GM12875 (cell line): Measurements from ENCODE around the gene C1QTNF12.
A peak's percentile ranks its signal among the peaks of the same experiment; 100 is the strongest.

Experiments used
- H3K4me3 ChIP-seq: one replicate; pipeline ENCODE4 v1.5.1; 2011; ENCODE audit warnings: low read depth, low read length, control low read depth
- CTCF ChIP-seq: IDR thresholded peaks from 2 replicates; pipeline ENCODE4 v1.5.1; 2011; ENCODE audit warnings: low read depth, mild to moderate bottlenecking, control low read depth, inconsistent platforms, low read length, moderate library complexity, borderline replicate concordance; ENCODE audit not compliant: insufficient read depth

The C1QTNF12 gene

GRCh38 chr1:1291548-1292441 is 45.3 kb upstream of the C1QTNF12 start:
- peak; percentile 69 for TF ChIP-seq CTCF

GRCh38 chr1:1291023-1291528 is 44.6 kb upstream of the C1QTNF12 start:
- no peak overlapping the region for H3K4me3 ChIP-seq
- TF ChIP-seq CTCF = no peak

More at GRCh38 chr1:1291548-1292441, 45.3 kb upstream of the C1QTNF12 start:
- H3K4me3 ChIP-seq = no peak overlapping the region

DNA sequence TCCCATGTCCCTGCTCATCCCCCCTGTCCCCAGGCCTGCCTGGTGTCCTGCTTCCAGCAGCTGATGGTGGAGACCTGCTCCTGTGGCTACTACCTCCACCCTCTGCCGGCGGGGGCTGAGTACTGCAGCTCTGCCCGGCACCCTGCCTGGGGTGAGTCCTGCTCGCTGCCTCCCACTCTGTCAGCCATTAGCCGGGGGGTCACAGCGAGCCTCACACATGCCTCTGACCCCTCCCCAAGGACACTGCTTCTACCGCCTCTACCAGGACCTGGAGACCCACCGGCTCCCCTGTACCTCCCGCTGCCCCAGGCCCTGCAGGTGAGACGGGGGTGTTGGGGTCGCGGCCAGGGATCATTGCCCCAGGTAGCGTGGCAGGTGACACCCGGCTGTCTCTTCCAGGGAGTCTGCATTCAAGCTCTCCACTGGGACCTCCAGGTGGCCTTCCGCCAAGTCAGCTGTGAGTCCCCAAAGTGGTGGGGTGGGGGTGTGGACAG is 43.8 kb upstream of the C1QTNF12 start:
- TF ChIP-seq CTCF = peak; percentile 55
- no peak overlapping the region for H3K4me3 ChIP-seq

DNA sequence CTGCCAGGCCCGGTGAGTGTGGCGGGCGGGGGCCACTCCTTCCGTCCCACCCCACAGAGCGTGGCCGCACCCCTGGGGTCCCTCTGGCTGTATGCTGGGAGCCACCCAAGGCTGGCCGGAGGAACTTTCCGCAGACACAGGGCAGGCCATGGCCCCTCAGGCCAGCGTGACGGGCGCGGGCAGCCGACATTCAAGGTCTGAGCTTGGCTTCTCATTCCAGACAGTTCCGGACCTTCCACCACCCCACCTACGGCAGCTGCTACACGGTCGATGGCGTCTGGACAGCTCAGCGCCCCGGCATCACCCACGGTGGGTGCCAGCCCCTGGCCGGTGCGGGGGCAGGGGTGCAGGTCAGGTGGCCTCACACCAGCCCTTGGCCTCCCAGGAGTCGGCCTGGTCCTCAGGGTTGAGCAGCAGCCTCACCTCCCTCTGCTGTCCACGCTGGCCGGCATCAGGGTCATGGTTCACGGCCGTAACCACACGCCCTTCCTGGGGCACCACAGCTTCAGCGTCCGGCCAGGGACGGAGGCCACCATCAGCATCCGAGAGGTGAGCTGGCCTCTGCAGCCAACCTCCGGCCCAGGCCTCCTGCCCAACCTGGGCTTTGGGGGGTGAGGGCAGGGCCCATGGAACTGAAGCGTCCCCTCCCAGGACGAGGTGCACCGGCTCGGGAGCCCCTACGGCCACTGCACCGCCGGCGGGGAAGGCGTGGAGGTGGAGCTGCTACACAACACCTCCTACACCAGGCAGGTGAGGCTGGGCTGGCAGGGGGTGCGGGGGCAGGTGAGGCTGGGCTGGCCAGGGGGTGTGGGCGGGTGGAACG is 41.0 kb upstream of the C1QTNF12 start:
- TF ChIP-seq CTCF = no peak

DNA sequence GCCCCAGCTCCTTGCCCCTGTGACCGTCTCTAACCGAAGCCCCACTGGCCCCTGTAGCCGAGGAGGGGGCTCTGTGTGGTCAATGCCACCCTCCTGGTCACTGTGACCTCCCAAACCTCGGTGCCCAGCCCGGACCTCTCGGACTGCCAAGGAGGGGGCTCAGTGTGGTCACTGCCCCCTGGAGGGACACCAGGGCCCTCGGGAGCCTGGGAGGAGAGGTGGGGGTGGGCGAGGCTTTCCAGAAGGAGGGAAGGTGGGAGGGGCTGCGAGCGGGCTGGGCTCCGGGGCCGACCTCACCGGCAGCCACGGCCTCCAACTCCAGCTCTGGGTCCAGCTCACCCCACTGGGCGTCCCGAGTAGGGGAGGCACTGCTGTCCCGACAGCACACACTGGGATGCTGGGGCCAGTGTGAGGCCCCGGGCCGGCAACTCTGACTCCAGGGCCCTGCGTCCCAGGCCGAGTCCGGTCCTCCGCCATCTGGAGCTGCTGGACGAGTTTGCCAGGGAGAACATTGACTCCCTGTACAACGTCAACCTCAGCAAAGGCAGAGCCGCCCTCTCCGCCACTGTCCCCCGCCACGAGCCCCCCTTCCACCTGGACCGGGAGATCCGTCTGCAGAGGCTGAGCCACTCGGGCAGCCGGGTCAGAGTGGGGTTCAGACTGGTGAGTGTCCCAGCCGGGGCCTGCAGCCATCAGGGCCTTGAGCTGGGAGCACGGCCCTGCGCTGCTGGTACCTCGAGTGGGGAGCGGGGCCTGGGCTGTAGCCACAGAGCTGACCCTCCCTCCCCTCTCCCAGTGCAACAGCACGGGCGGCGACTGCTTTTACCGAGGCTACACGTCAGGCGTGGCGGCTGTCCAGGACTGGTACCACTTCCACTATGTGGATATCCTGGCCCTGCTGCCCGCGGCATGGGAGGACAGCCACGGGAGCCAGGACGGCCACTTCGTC is 40.1 kb upstream of the C1QTNF12 start:
- TF ChIP-seq CTCF = no peak
- H3K4me3 ChIP-seq = no peak overlapping the region

More for the DNA sequence above, 41.0 kb upstream of the C1QTNF12 start:
- no peak overlapping the region for H3K4me3 ChIP-seq

DNA sequence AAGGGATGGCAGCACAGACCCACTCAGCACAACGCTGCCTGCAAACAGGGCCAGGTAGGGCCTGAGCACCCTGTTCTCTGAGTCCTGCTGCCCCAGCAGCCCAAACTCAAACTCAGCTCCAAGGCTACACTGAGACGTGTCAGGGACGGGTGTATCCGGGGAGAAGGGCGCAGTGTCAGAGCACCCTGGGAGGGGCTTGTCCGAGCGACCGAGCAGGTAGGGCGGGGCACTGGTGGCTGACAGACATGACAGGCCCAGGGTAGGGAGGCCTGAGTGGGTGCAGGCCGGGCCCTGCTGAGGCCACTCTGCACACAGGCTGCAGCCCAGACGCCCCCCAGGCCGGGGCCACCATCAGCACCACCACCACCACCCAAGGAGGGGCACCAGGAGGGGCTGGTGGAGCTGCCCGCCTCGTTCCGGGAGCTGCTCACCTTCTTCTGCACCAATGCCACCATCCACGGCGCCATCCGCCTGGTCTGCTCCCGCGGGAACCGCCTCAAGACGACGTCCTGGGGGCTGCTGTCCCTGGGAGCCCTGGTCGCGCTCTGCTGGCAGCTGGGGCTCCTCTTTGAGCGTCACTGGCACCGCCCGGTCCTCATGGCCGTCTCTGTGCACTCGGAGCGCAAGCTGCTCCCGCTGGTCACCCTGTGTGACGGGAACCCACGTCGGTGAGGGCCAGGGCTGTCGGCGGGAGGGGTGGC is 39.2 kb upstream of the C1QTNF12 start:
- no peak overlapping the region for H3K4me3 ChIP-seq
- no peak for TF ChIP-seq CTCF
